GM23338 (cell line): ENCODE results near the gene CFAP299.

Experiments used
- CTCF ChIP-seq, 2 experiments: fragments of 200-600 bp in 1 of 2; sonication (generic) in 1 of 2; conservative IDR thresholded peaks; 2 replicates each; pipeline versions ENCODE4 v1.5.1 to v1.6.1; 2016 to 2017; ENCODE audit warnings: antibody characterized with exemption in 2 of 2, low read depth in 2 of 2, mild to moderate bottlenecking in 2 of 2, moderate library complexity in 1 of 2
- EZH2phosphoT487 ChIP-seq: fragments of 200-600 bp; sonication (generic); IDR thresholded peaks from one replicate; pipeline ENCODE4 v1.8.1; 2018; ENCODE audit warnings: antibody characterized with exemption; ENCODE audit not compliant: unreplicated experiment
- JUNB ChIP-seq: IDR thresholded peaks from one replicate; pipeline ENCODE4 v1.6.1; 2016; ENCODE audit warnings: antibody characterized with exemption; ENCODE audit not compliant: unreplicated experiment
- NANOG ChIP-seq: IDR thresholded peaks from 2 replicates; pipeline ENCODE4 v1.6.1; 2016; ENCODE audit warnings: antibody characterized with exemption, borderline replicate concordance
- POLR2AphosphoS5 ChIP-seq: IDR thresholded peaks from 2 replicates; pipeline ENCODE4 v1.6.1; 2016; ENCODE audit warnings: antibody characterized with exemption, low read depth
- ZNF114 ChIP-seq: fragments of 250-450 bp; sonication (Bioruptor Pico); IDR thresholded peaks from 2 replicates; pipeline ENCODE4 v1.5.0; 2020; ENCODE audit warnings: mild to moderate bottlenecking, moderate library complexity
- TF ChIP-seq, protein P1 (sequence below): IDR thresholded peaks from one replicate; pipeline ENCODE4 v1.6.1; 2018; ENCODE audit warnings: antibody characterized with exemption; ENCODE audit not compliant: unreplicated experiment

- TF ChIP-seq, protein P1, sequence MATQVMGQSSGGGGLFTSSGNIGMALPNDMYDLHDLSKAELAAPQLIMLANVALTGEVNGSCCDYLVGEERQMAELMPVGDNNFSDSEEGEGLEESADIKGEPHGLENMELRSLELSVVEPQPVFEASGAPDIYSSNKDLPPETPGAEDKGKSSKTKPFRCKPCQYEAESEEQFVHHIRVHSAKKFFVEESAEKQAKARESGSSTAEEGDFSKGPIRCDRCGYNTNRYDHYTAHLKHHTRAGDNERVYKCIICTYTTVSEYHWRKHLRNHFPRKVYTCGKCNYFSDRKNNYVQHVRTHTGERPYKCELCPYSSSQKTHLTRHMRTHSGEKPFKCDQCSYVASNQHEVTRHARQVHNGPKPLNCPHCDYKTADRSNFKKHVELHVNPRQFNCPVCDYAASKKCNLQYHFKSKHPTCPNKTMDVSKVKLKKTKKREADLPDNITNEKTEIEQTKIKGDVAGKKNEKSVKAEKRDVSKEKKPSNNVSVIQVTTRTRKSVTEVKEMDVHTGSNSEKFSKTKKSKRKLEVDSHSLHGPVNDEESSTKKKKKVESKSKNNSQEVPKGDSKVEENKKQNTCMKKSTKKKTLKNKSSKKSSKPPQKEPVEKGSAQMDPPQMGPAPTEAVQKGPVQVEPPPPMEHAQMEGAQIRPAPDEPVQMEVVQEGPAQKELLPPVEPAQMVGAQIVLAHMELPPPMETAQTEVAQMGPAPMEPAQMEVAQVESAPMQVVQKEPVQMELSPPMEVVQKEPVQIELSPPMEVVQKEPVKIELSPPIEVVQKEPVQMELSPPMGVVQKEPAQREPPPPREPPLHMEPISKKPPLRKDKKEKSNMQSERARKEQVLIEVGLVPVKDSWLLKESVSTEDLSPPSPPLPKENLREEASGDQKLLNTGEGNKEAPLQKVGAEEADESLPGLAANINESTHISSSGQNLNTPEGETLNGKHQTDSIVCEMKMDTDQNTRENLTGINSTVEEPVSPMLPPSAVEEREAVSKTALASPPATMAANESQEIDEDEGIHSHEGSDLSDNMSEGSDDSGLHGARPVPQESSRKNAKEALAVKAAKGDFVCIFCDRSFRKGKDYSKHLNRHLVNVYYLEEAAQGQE, result no peak
- no peak for TF ChIP-seq CTCF (conservative IDR thresholded peaks at IDR 0.05; ENCODE audit: low read depth in 2 of 2)
- no peak for TF ChIP-seq POLR2AphosphoS5
- TF ChIP-seq ZNF114 (CRISPR knock-in tag), result no peak
- TF ChIP-seq JUNB, result no peak
- TF ChIP-seq EZH2phosphoT487, result no peak
- no peak for TF ChIP-seq NANOG
Measured at GRCh38 chr4:80446664-80447063, 111.1 kb downstream of the CFAP299 start.
